HFFc6 (cell line): ENCODE data around the gene P4HA2. TPM values are rescaled to one million over a fixed set of nuclear protein-coding genes. Genes with fewer than 3 reads are reported as not detected.

ENCODE experiments used
- DNase-seq: peaks from one replicate; pipeline ENCODE4 v3.0.0-alpha.2; 2018
- H3K27ac Mint-ChIP-seq: 2 replicates; pipeline ENCODE4 v1.8.0; 2020; ENCODE audit warnings: mild to moderate bottlenecking, mixed read lengths
- H3K27me3 Mint-ChIP-seq: 2 replicates; pipeline ENCODE4 v1.8.0; 2021; ENCODE audit warnings: mild to moderate bottlenecking, moderate library complexity, mixed read lengths; ENCODE audit not compliant: insufficient read depth
- H3K36me3 Mint-ChIP-seq: 2 replicates; pipeline ENCODE4 v1.8.0; 2021; ENCODE audit warnings: low read depth, mixed read lengths
- H3K4me1 Mint-ChIP-seq: 2 replicates; pipeline ENCODE4 v1.8.0; 2020; ENCODE audit warnings: low read depth, mixed read lengths
- H3K4me3 Mint-ChIP-seq: 2 replicates; pipeline ENCODE4 v1.8.0; 2020; ENCODE audit warnings: mild to moderate bottlenecking, moderate library complexity, mixed read lengths
- H3K9me3 Mint-ChIP-seq: 2 replicates; pipeline ENCODE4 v1.8.0; 2020; ENCODE audit warnings: mild to moderate bottlenecking, mixed read lengths
- total RNA-seq, 6 experiments: library from RNA; stranded (reverse); fragmentation: NEBNext Ultra II Directional; extraction: Animal tissue kit (Norgen Biotek cat#: 25700); gene quantifications; 2 replicates in 1 of 6; 3 replicates in 5 of 6; pipeline ENCODE4 v1.2.3, GENCODE V29; 2021
- TF ChIP-seq, protein P1 (sequence below): fragments of 200-600 bp; sonication (generic); IDR thresholded peaks from 2 replicates; pipeline ENCODE4 v1.5.0; 2021; ENCODE audit warnings: antibody characterized with exemption, mild to moderate bottlenecking

P4HA2 gene
- total RNA-seq, 6 experiments from 2014 or later, result 136 to 198 (median 142) TPM

DNA sequence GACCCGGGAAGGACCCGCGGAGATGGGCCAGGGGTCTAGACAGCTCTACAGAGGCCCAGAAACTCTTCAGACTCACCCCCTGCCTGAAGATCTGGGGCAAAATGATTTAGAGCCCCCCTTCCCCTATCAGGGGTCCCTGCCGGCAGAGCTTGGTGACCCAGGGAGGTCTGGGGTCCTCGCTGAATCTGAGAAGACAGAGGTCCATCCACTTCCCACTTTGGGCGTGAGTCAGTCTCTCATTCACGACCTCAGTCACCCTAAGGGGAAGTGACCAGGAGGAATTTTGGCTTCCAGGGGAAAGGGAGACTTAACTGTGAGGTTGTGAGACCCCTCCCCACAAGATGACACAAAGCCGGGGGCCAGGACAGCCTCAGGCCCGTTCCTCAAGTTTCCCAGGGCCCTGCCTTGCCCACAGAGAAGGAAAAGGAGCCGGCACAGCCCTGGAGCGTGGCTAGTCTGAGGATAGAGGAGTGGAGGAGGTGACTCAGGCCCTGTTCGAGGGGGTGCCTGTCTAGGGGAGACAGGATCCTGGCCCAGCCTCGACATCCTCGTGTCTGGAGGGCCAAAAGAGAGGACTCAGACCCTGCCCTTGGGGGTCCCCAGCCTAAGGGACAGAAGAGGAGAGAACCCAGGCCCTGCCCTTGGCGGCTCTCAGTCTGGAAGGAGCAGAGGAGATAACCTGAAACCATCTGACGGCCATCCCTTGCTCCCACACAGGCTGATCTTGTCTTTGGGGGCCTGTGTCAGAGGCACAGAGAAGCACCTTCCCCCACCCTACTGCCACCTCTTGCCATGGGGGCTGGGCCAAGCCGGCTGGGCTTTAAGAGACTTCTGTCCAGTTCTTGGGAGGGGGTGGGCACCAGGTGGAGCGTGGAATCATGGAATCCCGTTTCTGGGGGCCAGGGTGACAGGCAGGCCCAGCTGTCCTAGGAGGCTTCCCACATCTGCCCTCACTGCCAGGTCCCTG lies 30.7 kb upstream of the P4HA2 start:
- DNase-seq, result no peak
- TF ChIP-seq, protein P1, sequence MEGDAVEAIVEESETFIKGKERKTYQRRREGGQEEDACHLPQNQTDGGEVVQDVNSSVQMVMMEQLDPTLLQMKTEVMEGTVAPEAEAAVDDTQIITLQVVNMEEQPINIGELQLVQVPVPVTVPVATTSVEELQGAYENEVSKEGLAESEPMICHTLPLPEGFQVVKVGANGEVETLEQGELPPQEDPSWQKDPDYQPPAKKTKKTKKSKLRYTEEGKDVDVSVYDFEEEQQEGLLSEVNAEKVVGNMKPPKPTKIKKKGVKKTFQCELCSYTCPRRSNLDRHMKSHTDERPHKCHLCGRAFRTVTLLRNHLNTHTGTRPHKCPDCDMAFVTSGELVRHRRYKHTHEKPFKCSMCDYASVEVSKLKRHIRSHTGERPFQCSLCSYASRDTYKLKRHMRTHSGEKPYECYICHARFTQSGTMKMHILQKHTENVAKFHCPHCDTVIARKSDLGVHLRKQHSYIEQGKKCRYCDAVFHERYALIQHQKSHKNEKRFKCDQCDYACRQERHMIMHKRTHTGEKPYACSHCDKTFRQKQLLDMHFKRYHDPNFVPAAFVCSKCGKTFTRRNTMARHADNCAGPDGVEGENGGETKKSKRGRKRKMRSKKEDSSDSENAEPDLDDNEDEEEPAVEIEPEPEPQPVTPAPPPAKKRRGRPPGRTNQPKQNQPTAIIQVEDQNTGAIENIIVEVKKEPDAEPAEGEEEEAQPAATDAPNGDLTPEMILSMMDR, result no peak
- no peaks in the 10 kb centered on the region for H3K36me3 Mint-ChIP-seq
- peaks cover 50% of the 10 kb centered on the region for H3K4me1 Mint-ChIP-seq
- no peaks in the 10 kb centered on the region for H3K9me3 Mint-ChIP-seq
- peaks cover 7% of the 10 kb centered on the region for H3K27me3 Mint-ChIP-seq
- H3K4me3 Mint-ChIP-seq, result peak overlapping the region; percentile 58
- peak overlapping the region; percentile 78 for H3K27ac Mint-ChIP-seq

DNA sequence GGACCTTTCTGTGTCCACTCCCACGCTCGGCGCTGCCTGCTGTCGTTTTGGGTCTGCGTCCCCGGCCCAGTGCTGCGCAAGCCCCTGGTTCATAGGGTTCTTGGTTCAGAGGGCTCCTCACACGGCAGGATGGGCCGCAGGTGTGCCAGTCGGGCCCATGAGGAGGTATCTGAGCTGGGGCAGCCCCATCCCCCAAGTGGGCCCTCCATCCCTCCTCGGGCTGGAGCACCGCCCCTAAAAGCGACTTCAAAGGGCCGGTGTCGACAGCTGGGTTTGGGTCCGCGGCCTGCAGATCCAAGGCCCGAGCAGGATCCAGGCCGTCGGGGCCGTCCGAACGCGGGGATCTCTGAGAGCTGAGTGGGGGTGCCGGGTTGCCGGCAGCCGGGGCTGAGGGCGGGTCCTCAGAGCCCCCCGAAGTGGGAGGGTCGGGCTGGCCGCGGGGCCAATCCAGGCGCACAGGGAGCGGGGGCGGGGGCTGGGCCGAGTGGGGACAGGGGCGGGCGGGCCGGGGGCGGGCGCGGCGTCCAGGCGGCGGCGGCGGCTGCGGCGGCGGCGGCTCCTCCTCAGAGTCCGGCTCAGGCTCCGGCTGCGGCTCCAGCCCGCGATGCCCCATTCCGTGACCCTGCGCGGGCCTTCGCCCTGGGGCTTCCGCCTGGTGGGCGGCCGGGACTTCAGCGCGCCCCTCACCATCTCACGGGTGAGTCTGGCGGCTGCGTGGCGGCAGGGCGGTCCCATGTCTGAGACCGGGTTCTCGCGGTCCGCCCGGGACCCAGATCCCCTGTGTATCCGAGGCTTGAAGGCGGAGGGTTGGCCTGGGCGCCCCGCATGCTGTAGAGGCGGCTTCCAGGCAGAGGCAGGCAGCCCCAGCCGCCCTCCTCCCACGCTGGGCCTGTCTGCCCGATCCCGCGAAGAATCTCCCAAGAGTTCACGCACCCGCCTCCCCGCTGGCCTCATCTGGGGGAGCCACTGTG lies 29.8 kb upstream of the P4HA2 start, which contains the start of gene PDLIM4:
Gene PDLIM4 (plus strand): TSS at position 566 of the 971 bp plus-strand sequence. CDS start 39 bp downstream, at position 605.
- peaks cover 41% of the 10 kb centered on the region for H3K4me1 Mint-ChIP-seq
- no peak for DNase-seq
- no peaks in the 10 kb centered on the region for H3K9me3 Mint-ChIP-seq
- no peaks in the 10 kb centered on the region for H3K36me3 Mint-ChIP-seq
- TF ChIP-seq, protein P1, result no peak
- peak within 1 kb of the TSS; percentile 58 for H3K4me3 Mint-ChIP-seq
- H3K27ac Mint-ChIP-seq, result peak within 1 kb of the TSS; percentile 78
- H3K27me3 Mint-ChIP-seq, result peaks cover 7% of the 10 kb centered on the region

DNA sequence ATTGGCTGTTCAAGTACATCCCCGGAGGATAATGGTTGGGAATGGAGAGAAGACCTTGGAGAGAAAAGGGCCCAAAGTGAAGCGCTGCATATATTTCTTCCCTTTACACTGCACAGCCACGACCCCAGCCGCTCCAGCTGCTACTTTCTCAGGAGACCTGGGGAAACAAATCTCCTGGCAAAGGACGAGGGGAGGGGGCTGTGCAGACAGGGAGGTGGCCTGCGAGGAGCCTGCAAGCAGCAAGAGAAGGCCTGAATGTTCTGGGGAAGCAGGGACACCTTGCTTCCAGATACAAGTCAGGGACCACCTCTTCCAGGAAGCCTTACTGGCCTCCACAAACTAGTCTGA lies 29.1 kb upstream of the P4HA2 start:
- DNase-seq, result no peak
- TF ChIP-seq, protein P1, result no peak
- Mint-ChIP-seq H3K9me3 (no peaks in the 10 kb centered on the region), H3K4me1 (peaks cover 34% of the 10 kb centered on the region), H3K36me3 (no peaks in the 10 kb centered on the region), H3K4me3 (no peak overlapping the region), H3K27ac (peak overlapping the region; percentile 24), H3K27me3 (peaks cover 7% of the 10 kb centered on the region)

DNA sequence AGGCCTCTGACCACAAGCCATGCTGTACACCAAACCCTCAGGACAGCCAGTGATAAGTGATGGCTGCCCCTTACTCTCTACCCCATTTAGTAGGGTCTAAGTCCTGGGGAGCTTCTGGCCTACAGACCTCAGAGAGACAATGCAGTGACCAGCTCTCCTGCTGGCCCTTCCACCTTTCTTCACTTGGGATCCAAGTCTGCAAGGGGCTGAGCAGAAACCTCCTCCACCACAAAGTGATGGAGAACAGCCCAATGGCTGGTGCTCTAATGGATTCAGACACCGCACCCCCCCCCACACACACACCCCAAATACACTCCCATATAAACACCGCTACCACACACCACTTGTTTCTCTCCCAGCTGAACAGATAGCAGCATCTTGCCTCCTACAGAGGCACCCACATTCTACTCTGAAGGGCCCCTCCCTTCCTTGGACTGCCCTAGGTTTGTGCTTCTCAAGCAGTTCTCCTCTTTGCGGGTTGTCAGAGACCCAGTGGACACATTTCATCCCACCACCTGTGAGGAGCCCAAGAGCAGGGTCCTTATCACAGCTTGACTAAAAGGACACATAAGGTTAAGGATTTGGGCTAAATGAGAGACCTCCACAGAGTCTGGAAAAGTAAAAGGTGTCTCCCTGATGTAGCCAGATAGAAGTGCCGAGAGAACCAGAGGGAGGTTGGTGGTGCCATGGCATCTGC lies 28.6 kb upstream of the P4HA2 start:
- Mint-ChIP-seq H3K27me3 (peaks cover 7% of the 10 kb centered on the region), H3K36me3 (no peaks in the 10 kb centered on the region), H3K4me3 (no peak overlapping the region), H3K9me3 (no peaks in the 10 kb centered on the region), H3K27ac (peak overlapping the region; percentile 24), H3K4me1 (peaks cover 36% of the 10 kb centered on the region)
- no peak for DNase-seq
- TF ChIP-seq, protein P1, result no peak
